ENCODE measurements around the gene RCAN2.
A peak's percentile ranks its signal among the peaks of the same experiment; 100 is the strongest.

DNA sequence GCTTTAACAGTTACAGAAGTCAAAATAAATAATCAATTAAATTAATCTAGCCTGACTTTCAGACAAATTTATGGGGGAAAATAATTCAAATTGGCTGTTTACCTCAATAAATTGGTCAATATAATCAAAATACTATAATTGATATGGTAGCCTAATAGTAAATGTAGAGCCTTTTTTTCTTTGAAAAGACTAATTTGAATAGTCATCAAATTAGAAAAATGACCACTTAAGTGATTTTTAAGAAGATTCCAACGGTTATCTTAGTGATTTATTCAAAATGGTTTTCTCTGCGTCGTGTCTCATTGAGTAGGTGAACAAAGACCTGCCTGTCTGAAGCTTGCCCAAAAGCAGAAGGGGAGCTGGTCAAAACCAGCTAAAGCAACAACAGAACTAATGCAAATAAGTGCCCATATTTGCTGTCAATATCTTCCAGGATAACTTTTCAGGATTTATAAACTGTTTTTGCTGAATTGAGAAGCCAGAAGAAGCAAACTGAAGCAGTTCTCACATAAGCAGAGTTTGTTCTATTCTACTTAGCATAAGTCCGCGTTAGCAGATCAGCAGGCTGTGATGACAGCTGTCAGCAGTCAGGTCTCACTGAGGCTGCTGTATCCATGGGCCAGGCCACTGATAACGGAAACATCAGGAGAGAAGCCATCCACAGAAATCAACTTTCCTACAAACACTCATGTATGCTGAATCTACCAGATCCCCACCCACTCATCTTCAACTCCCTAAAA lies 7.0 kb downstream of the RCAN2 start:
- TF ChIP-seq SMC3 (conservative IDR thresholded peaks at IDR 0.05; ENCODE audit: poor library complexity) (no peak), EP300 (conservative IDR thresholded peaks at IDR 0.05; ENCODE audit: poor library complexity, severe bottlenecking) (peak; percentile 68)
